IMR-90 (cell line): ENCODE measurements around the gene PDCD1. TPM values are rescaled to one million over a fixed set of nuclear protein-coding genes. Genes with fewer than 3 reads are reported as not detected.

Experiments
- ATAC-seq: fragments of 200-7000 bp; cut with Tn5 transposase; 2 replicates; pipeline ENCODE4 v1.9.1; 2020; ENCODE audit warnings: low read depth, mild to moderate bottlenecking, moderate library complexity
- BruUV-seq: library from RNA; stranded (reverse); fragments of 400-500 nt; replicated peaks from 2 replicates; lab custom pipeline; 2021; lab: Mats Ljungman, UMichigan
- CTCF ChIA-PET: fragments of 300-600 bp; formaldehyde crosslinking; extraction: SDS; loops from one replicate; lab custom pipeline; 2021; ENCODE audit warnings: antibody characterized with exemption; lab: Yijun Ruan, JAX
- POLR2A ChIA-PET: fragments of 300-600 bp; sonication (Branson Sonifier 250); formaldehyde crosslinking; loops from one replicate; lab custom pipeline; 2022; ENCODE audit warnings: antibody characterized with exemption; ENCODE audit not compliant: unreplicated experiment; lab: Charles Lee
- DNase-seq: peaks from one replicate; pipeline ENCODE4 v3.0.0; 2013
- H2AFZ ChIP-seq: replicated peaks from 2 replicates; pipeline ENCODE3; 2013; ENCODE audit warnings: low read length, mild to moderate bottlenecking; ENCODE audit not compliant: poor library complexity
- H2AK5ac ChIP-seq: 2 replicates; pipeline ENCODE4 v1.6.1; 2013; ENCODE audit warnings: low read depth, low read length, inconsistent platforms
- H2AK9ac ChIP-seq: replicated peaks from 2 replicates; pipeline ENCODE3; 2013; ENCODE audit warnings: mild to moderate bottlenecking, low read depth, low read length, moderate library complexity; ENCODE audit not compliant: poor library complexity
- H2BK120ac ChIP-seq: 2 replicates; pipeline ENCODE4 v1.6.1; 2013; ENCODE audit warnings: low read depth, low read length, inconsistent platforms
- H2BK15ac ChIP-seq: 3 replicates; pipeline ENCODE4 v1.6.1; 2013; ENCODE audit warnings: low read depth, low read length, inconsistent platforms
- H2BK20ac ChIP-seq: 2 replicates; pipeline ENCODE4 v1.6.1; 2013; ENCODE audit warnings: low read depth, mild to moderate bottlenecking, inconsistent platforms, low read length, moderate library complexity
- H2BK5ac ChIP-seq: 2 replicates; pipeline ENCODE4 v1.6.1; 2013; ENCODE audit warnings: mild to moderate bottlenecking, low read depth, low read length, inconsistent platforms; ENCODE audit not compliant: poor library complexity, severe bottlenecking
- H3K14ac ChIP-seq: replicated peaks from 2 replicates; pipeline ENCODE4 v1.6.1; 2013; ENCODE audit warnings: low read depth, low read length, inconsistent platforms
- H3K18ac ChIP-seq: 2 replicates; pipeline ENCODE4 v1.6.1; 2013; ENCODE audit warnings: low read depth, low read length, control low read depth
- H3K23ac ChIP-seq: 2 replicates; pipeline ENCODE4 v1.6.1; 2013; ENCODE audit warnings: low read depth, low read length, inconsistent platforms
- H3K27ac ChIP-seq: 2 replicates; pipeline ENCODE4 v1.5.1; 2013; ENCODE audit warnings: mild to moderate bottlenecking, control low read depth, low read length; ENCODE audit not compliant: insufficient read depth
- H3K27me3 ChIP-seq: 2 replicates; pipeline ENCODE4 v1.6.1; 2013; ENCODE audit warnings: low read length; ENCODE audit not compliant: control insufficient read depth, insufficient read depth
- H3K36me3 ChIP-seq: 2 replicates; pipeline ENCODE4 v1.6.1; 2013; ENCODE audit warnings: low read length, mixed read lengths; ENCODE audit not compliant: control insufficient read depth, insufficient read depth
- H3K4ac ChIP-seq: 2 replicates; pipeline ENCODE4 v1.6.1; 2013; ENCODE audit warnings: low read depth, low read length, inconsistent platforms
- H3K4me1 ChIP-seq: 2 replicates; pipeline ENCODE4 v1.6.1; 2013; ENCODE audit warnings: low read length, mixed read lengths; ENCODE audit not compliant: control insufficient read depth, insufficient read depth
- H3K4me2 ChIP-seq: 2 replicates; pipeline ENCODE4 v1.6.1; 2013; ENCODE audit warnings: low read depth, mild to moderate bottlenecking, control low read depth, low read length, moderate library complexity
- H3K4me3 ChIP-seq: 2 replicates; pipeline ENCODE4 v1.5.1; 2013; ENCODE audit warnings: low read depth, mild to moderate bottlenecking, control low read depth, low read length, moderate library complexity; ENCODE audit not compliant: insufficient read depth
- H3K56ac ChIP-seq: 2 replicates; pipeline ENCODE4 v1.6.1; 2013; ENCODE audit warnings: low read length, inconsistent platforms; ENCODE audit not compliant: insufficient read depth; ENCODE audit errors: extremely low read depth
- H3K79me1 ChIP-seq, 2 experiments: 2 replicates each; pipeline ENCODE4 v1.6.1; 2013; ENCODE audit warnings: low read length in 2 of 2, inconsistent platforms in 1 of 2, low read depth in 1 of 2
- H3K9ac ChIP-seq: 2 replicates; pipeline ENCODE4 v1.6.1; 2013; ENCODE audit warnings: low read depth, low read length, control low read depth
- H3K9me1 ChIP-seq: 2 replicates; pipeline ENCODE4 v1.6.1; 2013; ENCODE audit warnings: low read length, inconsistent platforms; ENCODE audit not compliant: insufficient read depth
- H3K9me3 ChIP-seq: 2 replicates; pipeline ENCODE4 v1.6.1; 2013; ENCODE audit warnings: low read length; ENCODE audit not compliant: control insufficient read depth, insufficient read depth
- H4K20me1 ChIP-seq: 2 replicates; pipeline ENCODE4 v1.6.1; 2013; ENCODE audit warnings: low read length, inconsistent platforms; ENCODE audit not compliant: insufficient read depth
- H4K5ac ChIP-seq: 2 replicates; pipeline ENCODE4 v1.6.1; 2013; ENCODE audit warnings: mild to moderate bottlenecking, low read depth, low read length, control low read depth
- H4K8ac ChIP-seq, 2 experiments: 2 replicates each; pipeline ENCODE4 v1.6.1; 2013; ENCODE audit warnings: low read depth in 2 of 2, low read length in 2 of 2, control low read depth in 1 of 2, inconsistent platforms in 1 of 2
- H4K91ac ChIP-seq: 2 replicates; pipeline ENCODE4 v1.6.1; 2013; ENCODE audit warnings: low read depth, low read length, inconsistent platforms; ENCODE audit not compliant: insufficient read depth
- BHLHE40 ChIP-seq: fragments of 150-350 bp; IDR thresholded peaks from 2 replicates; pipeline ENCODE4 v1.6.1; 2016; ENCODE audit warnings: mild to moderate bottlenecking, low read depth, low read length
- CEBPB ChIP-seq: IDR thresholded peaks from 2 replicates; pipeline ENCODE4 v1.6.1; 2012; ENCODE audit warnings: low read depth, low read length, improper control_type of control experiment
- ELK1 ChIP-seq: fragments of 150-350 bp; IDR thresholded peaks from 2 replicates; pipeline ENCODE4 v1.6.1; 2016; ENCODE audit warnings: low read depth, mild to moderate bottlenecking, low read length, moderate library complexity, borderline replicate concordance
- FOS ChIP-seq: fragments of 150-350 bp; IDR thresholded peaks from 2 replicates; pipeline ENCODE4 v1.6.1; 2016; ENCODE audit warnings: low read depth, low read length
- MAFK ChIP-seq: IDR thresholded peaks from 2 replicates; pipeline ENCODE4 v1.6.1; 2012; ENCODE audit warnings: low read depth, low read length, improper control_type of control experiment
- MAZ ChIP-seq: IDR thresholded peaks from 2 replicates; pipeline ENCODE4 v1.6.1; 2012; ENCODE audit warnings: low read depth, mild to moderate bottlenecking, low read length, improper control_type of control experiment, moderate library complexity, borderline replicate concordance
- MXI1 ChIP-seq: IDR thresholded peaks from 2 replicates; pipeline ENCODE4 v1.6.1; 2012; ENCODE audit warnings: low read depth, mild to moderate bottlenecking, low read length, moderate library complexity, borderline replicate concordance
- NFE2L2 ChIP-seq: fragments of 150-350 bp; IDR thresholded peaks from 2 replicates; pipeline ENCODE4 v1.6.1; 2016; ENCODE audit warnings: low read depth, mild to moderate bottlenecking, low read length
- POLR2A ChIP-seq: IDR thresholded peaks from 2 replicates; pipeline ENCODE4 v1.6.1; 2012; ENCODE audit warnings: mild to moderate bottlenecking, low read depth, low read length
- RAD21 ChIP-seq: IDR thresholded peaks from 2 replicates; pipeline ENCODE4 v1.6.1; 2012; ENCODE audit warnings: low read length, improper control_type of control experiment
- RCOR1 ChIP-seq: IDR thresholded peaks from 2 replicates; pipeline ENCODE4 v1.6.1; 2012; ENCODE audit warnings: mild to moderate bottlenecking, low read length, improper control_type of control experiment; ENCODE audit not compliant: insufficient replicate concordance
- RFX5 ChIP-seq: IDR thresholded peaks from 2 replicates; pipeline ENCODE4 v1.8.0; 2012; ENCODE audit warnings: low read depth, mild to moderate bottlenecking, low read length, moderate library complexity
- SMC3 ChIP-seq: fragments of 150-350 bp; IDR thresholded peaks from 2 replicates; pipeline ENCODE4 v1.6.1; 2016; ENCODE audit warnings: low read depth, mild to moderate bottlenecking, antibody characterized with exemption, low read length, moderate library complexity
- WGBS, 2 experiments: methylation state at CpG; one replicate each; pipeline versions ENCODE4 v1.1.5 to v1.1.7; 2013; ENCODE audit warnings: missing lambda C conversion rate in 2 of 2; ENCODE audit not compliant: insufficient read length in 1 of 2; ENCODE audit errors: extremely low coverage in 2 of 2; 5-methylcytosine and 5-hydroxymethylcytosine counted together
- dilution Hi-C: fragments of 300-500 bp; cut with HindIII; formaldehyde crosslinking; loops from one replicate; pipeline ENCODE4 v1.14.3; 2018; ENCODE audit warnings: low sequenced_read_pairs; ENCODE audit not compliant: unreplicated experiment
- in situ Hi-C: fragments of 300-500 bp; cut with MboI; formaldehyde crosslinking; loops from 3 replicates; pipeline ENCODE4 v1.14.3; 2019; ENCODE audit warnings: low sequenced_read_pairs, inconsistent platforms, mixed read lengths
- intact Hi-C: fragments of 100-400 bp; cut with micrococcal nuclease; formaldehyde crosslinking; loops from 2 replicates; pipeline ENCODE4 v1.10.0; 2022
- polyA plus RNA-seq, 3 experiments: library from polyadenylated mRNA; depleted of rRNA; stranded (reverse); fragments of >200 nt; gene quantifications; 2 replicates each; pipeline ENCODE4 v1.2.3, GENCODE V29; 2012; ENCODE audit warnings: low replicate concordance in 1 of 3
- total RNA-seq: library from RNA; depleted of rRNA; stranded (reverse); fragments of >200 nt; gene quantifications from 2 replicates; pipeline ENCODE4 v1.2.3, GENCODE V29; 2012
- TF ChIP-seq, protein P1 (sequence below): conservative IDR thresholded peaks from 2 replicates; pipeline ENCODE4 v1.5.1; 2012; ENCODE audit warnings: mild to moderate bottlenecking, low read depth, low read length, improper control_type of control experiment

PDCD1 gene
- total and polyA plus RNA-seq, 2 of the 4 experiments (the other 2 are of a cell fraction) = not detected

- Histone ChIP-seq H3K4me1 (no peaks in the 10 kb centered on the region), H2BK15ac (no peak overlapping the region), H2AK9ac (no peak overlapping the region), H3K4me2 (no peak overlapping the region), H3K23ac (no peak overlapping the region), H3K18ac (no peak overlapping the region), H3K14ac (no peak overlapping the region), H3K4me3 (no peak overlapping the region), H2AFZ (no peak overlapping the region), H3K9me3 (no peaks in the 10 kb centered on the region; the same call in 1 of the 2 replicates), H2BK5ac (no peak overlapping the region), H4K91ac (no peak overlapping the region), H3K9me1 (no peaks in the 10 kb centered on the region), H2BK120ac (no peak overlapping the region), H3K4ac (no peak overlapping the region), H4K20me1 (no peaks in the 10 kb centered on the region), H2BK20ac (no peak overlapping the region), H3K56ac (no peak overlapping the region), H3K9ac (no peak overlapping the region), H3K27ac (no peak overlapping the region), H4K5ac (no peak overlapping the region), H4K8ac (no peak overlapping the region), H3K36me3 (no peaks in the 10 kb centered on the region), H2AK5ac (no peak overlapping the region), H3K27me3 (no peaks in the 10 kb centered on the region), H3K79me1 (no peaks in the 10 kb centered on the region)
- no peak for ATAC-seq
- no TSS peak for BruUV-seq
- WGBS, 2 experiments = 85% methylated on average over 8 of the region's 19 CpGs; no CpG with 5 or more reads in 1 of the 2 experiments
- ChIA-PET POLR2A (no interaction called here), CTCF (no interaction called here)
- TF ChIP-seq RCOR1 (no peak), RFX5 (no peak), ELK1 (no peak), FOS (no peak), POLR2A (no peak), MAFK (no peak), MXI1 (no peak), RAD21 (no peak), BHLHE40 (no peak), CEBPB (no peak), SMC3 (no peak), NFE2L2 (no peak), MAZ (no peak)
- TF ChIP-seq, protein P1, sequence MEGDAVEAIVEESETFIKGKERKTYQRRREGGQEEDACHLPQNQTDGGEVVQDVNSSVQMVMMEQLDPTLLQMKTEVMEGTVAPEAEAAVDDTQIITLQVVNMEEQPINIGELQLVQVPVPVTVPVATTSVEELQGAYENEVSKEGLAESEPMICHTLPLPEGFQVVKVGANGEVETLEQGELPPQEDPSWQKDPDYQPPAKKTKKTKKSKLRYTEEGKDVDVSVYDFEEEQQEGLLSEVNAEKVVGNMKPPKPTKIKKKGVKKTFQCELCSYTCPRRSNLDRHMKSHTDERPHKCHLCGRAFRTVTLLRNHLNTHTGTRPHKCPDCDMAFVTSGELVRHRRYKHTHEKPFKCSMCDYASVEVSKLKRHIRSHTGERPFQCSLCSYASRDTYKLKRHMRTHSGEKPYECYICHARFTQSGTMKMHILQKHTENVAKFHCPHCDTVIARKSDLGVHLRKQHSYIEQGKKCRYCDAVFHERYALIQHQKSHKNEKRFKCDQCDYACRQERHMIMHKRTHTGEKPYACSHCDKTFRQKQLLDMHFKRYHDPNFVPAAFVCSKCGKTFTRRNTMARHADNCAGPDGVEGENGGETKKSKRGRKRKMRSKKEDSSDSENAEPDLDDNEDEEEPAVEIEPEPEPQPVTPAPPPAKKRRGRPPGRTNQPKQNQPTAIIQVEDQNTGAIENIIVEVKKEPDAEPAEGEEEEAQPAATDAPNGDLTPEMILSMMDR = no peak
- dilution Hi-C loops = no loop called here
- in situ Hi-C loops = no loop called here
- intact Hi-C loops = no loop called here
- no peak for DNase-seq
These were observed 28.2 kb upstream of the PDCD1 start for GRCh38 chr2:241886840-241887447.
